ENCODE results near the gene APIP.

Gene APIP, protein sequence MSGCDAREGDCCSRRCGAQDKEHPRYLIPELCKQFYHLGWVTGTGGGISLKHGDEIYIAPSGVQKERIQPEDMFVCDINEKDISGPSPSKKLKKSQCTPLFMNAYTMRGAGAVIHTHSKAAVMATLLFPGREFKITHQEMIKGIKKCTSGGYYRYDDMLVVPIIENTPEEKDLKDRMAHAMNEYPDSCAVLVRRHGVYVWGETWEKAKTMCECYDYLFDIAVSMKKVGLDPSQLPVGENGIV

DNA sequence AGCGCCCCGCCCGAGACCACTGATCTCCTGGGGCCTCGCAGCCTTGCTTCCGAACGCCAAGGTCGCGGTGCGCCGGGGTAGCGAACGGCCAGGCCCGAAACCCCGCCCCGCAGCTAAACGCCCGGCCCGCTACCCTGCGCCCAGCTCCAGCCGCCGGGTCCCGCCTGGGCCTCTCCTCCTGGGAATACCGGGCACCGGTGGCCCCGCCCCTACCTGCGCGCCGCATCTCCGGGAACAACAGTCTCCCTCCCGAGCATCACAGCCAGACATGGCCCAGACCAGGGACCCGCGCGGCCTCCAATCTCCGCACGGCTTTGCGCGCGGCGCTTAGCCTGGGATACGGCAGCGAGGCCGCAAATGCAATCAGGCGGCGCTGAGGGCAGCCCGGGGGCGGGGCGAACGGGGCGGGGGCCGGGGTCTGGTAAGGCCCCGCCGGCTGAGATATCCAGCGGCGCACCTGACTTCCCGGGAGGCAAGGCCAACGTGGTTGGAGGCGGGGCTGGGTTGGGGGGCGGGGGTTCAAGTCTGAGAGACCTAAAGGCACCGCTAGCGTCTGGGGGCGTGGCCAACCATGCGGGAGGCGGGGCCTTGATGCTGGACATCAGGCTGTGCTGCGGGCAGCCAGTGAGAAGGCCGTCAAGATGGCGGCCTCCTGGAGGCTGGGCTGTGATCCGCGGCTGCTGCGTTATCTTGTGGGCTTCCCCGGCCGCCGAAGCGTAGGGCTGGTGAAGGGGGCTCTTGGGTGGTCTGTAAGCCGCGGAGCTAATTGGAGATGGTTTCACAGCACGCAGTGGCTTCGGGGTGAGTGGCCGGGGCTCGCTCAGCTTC, at the start of gene APIP, which contains the start of gene PDHX:
Gene APIP, minus strand, starts transcription at position 365 of the 828 bp plus-strand sequence. Its CDS starts 95 bp downstream, at position 270.
Gene PDHX, plus strand, starts transcription at position 604 of the 828 bp plus-strand sequence. Its CDS starts 38 bp downstream, at position 642.
- DNase-seq, result peak; percentile 69

DNA sequence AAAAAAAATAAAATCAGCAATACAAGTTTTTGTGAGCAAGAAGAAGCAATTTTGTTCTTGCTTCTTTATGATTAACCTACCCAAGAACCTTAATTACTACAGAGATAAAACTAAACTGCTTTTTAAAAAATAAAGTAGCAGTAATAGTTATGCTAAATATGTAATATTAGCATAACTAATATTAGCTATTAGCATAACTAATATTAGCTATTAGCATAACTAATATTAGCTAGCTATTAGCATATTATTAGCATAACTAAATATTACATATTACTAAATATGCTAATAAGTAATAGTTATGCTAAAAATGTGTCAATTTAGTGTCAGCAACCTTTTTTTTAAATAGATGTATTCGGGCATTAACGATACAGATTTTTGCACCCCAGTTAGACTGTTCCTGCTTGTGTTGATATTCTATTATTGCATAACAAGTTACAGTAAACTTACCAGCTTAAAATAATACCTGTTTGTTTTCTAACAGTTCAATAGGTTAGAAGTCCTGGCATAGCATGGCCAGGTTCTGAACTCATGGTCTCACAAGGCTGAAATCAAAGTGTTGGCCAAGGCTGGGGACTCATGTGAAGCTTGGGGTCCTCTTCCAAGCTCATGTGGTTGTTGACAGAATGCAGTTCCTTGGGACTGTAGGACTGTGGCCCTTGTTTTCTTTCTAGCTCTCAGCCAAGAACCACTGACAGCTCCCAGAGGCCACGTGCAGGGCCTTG, 48.6 kb upstream of the APIP start:
- no peak for DNase-seq

DNA sequence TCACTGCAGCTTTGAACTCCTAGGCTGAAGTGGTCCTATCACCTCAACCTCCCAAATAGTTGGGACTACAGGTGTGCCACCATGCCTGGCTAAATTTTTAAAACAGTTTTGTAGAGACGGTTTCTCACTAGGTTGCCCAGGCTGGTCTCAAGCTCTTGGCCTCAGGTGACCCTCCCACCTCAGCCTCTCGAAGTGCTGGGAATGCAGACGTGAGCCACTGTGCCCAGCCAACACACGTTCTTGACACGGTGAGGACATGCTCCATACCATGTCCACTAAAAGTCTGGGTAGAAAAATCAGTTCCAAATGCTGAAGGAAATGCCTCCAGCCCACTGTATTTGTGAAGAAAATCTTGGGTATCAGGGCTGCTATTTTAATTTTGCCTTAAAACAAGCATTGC, 47.2 kb upstream of the APIP start:
- DNase-seq, result no peak

DNA sequence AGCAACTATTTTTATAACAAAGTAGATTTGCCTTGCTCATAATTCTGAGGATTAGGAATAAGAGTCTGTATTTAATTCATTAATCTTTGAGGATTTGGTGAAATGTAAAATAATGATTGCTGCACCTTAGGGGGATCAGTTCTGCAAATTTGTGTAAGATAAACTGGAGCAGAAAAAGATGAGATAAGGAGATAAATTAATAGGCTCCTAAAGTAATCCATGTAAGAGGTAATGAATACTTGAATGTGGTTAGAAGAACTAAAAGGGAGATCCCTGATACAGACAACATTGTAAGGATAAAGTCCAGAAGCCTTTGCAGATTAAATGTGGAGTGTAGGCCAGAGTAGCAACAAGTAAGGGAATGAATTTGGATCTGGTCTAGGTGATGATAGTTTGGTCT, 45.9 kb upstream of the APIP start:
- no peak for DNase-seq

DNA sequence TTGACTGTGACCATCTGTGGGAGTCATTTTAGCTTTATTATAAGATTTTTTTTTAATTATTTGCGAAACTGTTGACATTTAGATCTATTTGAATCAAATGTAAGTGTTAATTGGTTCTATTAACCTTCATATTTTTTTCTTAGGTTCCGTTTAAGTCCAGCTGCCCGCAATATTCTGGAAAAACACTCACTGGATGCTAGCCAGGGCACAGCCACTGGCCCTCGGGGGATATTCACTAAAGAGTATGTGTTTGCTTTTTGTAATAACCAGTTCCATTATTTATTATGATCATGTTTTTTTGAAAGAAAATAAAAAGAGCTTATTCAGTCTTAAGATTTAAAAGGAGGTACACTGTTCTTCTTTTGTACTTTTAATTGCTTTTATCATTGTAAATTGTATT, 44.1 kb upstream of the APIP start:
- DNase-seq, result no peak

DNA sequence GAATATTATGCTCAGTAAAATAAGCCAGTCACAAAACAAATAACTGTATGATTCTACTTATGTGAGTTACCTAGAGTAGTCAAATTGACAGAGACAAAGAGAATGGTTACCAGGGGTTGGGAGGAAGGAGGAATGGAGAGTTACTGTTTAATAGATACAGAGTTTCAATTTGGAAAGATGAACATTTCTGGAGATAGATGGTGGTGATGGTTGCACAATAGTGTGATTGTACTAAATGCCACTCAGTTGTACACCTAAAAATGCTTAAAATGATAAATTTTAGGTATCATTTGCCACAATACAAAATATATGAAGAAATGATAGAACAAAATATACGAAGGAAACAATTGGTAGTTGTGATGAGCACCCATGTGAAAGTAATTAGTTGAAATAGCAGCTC, 43.6 kb upstream of the APIP start:
- no peak for DNase-seq

DNA sequence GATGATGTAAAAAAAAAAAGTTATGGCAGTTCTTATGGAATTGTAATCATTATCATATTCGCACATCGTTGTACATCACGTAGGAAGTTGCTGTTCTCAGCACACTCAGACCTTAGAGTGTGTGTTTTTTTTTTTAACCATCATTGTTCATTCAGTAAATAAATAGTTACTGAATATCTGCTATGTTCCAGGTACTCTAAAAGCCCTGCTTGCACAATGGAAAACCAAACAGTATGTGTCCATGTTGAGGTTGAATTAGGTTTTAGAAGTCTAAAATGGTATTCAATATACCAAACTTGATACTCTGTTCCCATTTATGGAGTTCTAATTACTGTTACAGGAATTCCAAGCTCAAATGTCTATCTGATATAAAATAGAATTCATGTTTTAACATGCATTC, 41.4 kb upstream of the APIP start:
- no peak for DNase-seq

DNA sequence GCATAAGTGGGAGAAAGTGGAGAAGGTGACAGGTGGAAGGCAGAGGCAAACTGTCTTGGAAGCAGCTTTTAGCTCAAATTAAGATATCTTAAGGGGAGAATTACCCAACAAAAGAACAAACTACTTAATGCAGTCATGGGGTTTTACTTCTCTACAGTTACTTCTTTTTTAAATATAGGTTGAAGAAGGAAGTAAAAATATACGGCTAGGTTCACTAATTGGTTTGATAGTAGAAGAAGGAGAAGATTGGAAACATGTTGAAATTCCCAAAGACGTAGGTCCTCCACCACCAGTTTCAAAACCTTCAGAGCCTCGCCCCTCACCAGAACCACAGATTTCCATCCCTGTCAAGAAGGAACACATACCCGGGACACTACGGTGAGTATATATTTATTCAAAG, 41.0 kb upstream of the APIP start:
- no peak for DNase-seq

DNA sequence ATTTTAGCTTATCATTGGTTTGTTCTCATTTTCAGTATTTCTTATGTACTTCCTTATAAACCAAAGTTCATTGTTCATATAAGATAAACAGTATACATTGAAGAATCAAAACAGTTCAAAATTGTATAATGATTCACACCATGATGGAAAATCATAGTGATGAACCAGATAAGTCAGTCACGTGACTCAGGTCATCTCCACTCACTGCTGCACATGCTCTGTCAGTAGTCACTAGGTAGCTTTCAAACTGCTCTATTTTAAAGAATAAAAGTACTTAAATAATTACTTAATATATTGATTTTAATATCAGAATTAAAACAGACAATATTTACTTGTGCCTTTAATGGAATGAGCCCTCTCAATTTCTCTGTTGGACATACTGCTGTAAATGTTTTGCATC, 37.8 kb upstream of the APIP start:
- DNase-seq, result no peak

DNA sequence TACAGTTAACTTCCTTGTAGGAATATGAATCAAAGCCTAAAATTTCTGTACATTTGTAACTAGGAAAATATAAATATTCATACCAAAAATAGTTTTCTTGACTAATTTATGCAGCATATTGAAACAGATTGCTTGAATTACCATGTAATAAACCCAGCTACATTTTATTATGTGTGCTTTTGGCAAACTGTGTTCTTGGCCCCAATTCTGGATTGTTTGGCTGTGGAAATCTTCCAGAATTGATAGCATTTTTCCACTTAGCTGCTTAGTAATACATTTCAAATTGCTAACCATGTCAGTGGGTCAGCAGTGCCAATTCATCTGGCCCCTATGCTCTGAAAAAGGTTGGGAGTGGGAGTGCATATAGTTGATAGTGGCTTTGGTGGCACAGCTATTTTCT, 32.5 kb upstream of the APIP start:
- no peak for DNase-seq

DNA sequence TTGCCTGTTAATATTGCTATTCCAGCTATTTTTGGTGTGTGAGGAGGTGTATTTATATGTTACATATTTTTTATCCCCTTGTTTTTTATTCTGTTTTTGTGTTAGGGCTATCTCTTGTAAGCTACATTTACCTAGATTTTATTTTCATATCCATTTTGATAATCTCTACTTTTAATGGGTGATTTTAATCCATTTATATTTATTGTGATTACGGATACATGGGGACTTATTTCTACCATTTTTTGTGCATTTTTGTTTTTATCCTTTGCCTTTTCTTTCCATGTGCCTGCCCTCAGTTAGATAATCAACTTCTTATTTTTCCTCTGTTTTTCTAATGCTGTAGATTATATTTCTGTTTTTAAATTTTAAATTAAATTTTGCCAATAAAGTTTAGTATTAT, 28.5 kb upstream of the APIP start:
- DNase-seq, result no peak

DNA sequence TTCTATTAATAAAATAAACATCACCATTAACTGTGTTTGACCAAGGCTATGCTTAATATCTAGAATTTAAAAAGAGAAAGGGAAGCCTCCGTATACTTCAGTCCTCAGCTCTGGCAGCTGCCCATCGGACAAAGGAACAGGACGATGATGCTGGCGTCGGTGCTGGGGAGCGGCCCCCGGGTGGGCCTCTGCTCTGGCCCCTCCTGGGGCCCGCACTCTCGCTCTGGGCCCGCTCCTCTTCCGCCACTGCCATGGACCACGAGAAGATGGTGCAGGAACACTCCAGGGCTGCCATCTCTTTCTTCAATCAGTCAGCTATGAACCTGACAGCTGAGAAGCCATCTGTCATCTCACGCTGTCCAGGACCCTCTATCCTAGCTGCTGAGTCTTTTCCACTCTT, 25.5 kb upstream of the APIP start:
- DNase-seq, result no peak

DNA sequence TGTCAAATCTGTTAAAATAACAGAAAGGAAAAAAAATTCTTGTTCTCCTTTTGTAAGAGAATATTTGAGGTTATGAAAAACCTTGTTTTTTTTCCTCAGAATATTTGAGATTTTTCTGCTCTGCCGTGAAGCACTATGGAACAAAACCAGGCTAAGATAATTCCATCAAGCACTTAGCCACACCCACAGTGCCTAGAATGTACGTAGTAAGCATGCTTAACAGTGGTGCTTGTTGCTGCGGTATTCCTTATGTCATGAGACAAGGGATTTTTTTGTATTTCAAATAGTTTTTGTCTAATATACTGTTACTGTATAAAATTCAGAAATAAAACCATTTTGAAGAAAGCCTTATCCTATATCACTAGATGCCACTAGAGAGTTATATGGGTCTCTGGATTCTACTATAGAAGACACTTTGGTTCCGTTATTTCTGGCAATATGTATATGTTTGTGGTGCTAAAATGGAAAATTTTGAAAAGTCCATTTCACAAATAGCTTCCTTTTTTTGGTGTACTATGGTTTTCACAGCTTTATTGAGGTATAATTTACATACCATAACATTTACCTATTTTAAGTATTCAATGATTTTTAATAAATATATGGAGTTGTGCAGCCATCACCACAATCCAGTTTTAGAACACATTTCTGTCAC, 24.0 kb upstream of the APIP start:
- no peak for DNase-seq

DNA sequence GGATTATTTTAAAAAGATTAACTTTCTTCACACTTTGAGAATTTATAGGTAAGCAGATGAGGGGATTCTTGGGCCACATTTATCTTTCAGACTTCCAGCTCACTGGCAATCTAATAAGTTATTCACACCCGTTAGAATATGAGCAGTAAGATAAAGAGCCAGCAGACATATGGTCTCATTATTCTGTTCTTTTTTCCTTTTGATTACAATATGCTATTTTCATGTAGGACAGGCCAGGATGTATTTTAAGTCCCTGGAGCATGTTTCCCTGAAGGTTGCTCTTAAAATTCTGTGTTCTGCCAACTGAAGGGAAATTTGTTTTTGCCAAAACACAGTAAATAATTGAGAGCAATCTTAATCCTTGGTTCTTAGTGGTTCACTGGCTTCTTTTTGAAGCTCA, 22.4 kb upstream of the APIP start:
- DNase-seq, result no peak

DNA sequence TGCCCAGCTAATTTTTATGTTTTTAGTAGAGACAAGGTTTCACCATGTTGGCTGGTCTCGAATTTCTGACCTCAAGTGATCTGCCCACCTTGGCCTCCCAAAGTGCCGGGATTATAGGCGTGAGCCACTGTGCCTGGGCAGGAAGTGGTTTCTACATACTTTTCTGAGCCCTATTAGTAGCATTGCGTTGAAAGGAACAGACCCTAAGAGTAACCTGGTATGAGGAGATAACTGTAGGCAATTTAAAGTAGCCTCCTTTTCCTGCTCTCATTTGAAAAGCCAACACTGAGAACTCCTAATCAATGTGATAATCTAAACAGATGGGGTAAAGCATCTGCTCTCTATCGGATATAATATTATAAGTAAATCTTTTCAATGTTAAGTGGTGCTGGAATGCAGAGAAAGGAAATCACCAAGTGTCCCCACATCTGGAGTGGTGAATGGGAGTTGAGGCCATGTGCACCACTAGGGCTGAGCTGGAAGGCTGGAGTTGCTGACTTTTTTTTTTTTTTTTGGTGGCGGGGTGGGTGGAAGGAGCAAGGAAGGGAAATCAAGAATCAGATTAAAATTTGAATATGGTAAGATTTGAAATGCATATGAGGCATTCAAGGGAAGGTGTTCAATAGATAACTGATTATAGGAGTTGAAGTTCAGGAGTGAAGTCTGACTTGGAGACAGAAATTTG, 20.9 kb upstream of the APIP start:
- DNase-seq, result no peak

DNA sequence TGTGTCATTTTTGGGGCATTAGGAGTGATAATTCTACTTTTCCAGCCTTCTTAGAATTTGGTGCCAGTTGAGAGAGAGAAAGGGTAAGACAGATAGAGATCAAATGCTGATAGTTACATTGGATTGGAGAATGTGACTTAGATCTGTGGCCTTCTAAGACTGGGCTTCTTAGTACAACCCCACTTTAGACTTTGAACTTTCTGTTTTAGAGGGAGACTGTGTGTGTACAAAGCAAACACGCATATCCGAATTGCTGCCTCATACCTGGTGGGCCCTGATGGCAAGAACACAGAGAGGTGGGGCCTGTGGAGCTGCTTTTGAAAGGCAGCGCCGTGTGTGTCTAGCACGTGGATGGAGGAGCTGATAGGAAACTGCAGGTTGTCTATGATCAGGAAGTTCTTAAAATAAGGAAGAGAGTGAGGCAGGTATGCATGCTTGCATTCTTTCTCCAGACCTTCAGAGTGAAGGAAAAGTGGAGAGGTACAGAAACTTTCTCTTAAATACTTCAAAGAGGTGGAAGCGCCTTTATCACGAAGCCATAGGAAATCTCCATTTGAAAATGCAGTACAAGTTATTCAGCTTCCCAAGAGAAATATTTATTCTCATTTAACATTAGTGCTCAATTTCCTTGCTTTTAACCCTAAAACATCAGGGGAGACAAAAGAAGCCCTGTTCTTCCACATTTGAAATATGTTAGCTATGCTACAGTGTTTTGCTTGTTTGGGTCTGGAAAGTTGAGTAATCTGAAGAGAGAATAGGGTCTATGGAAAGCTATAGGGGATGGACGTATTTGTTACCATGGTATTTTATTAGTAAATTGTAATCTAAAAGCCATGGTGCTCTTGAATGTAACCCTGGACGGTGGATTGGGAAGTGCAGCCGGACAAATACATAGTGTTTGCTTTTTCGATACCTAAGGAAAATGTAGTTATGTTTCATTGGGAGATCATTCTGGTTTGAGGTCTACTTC, 13.9 kb upstream of the APIP start:
- no peak for DNase-seq

DNA sequence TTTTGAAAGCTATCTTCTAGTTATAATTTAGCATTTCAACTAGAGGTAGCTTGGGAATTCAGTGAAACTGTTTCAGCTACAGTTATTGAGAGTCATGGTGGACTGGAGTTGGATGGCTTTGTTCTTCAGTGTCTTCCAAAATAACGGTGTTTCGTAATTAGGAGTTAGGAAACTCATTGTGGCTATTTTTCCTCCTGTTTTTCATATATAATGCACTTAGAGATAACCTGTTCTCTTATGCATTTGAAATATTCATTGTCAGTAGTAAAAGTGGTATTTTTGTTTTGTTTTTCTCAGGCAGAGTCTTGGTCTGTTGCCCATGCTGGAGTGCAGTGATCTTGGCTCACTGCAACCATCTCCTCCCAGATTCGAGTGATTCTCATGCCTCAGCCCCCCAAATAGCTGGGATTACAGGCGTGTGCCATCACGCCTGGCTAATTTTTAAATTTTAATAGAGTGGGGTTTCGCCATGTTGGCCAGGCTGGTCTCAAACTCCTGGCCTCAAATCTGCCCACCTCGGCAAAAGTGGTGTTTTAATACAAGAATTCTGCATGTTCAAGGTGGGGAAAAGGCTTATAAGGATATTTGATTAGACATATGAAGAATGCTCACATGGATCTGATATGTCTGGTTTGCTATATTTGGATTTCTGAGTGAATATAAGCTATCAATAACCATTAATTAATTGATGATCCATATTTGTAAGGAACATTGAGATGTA, 12.9 kb upstream of the APIP start:
- DNase-seq, result no peak

DNA sequence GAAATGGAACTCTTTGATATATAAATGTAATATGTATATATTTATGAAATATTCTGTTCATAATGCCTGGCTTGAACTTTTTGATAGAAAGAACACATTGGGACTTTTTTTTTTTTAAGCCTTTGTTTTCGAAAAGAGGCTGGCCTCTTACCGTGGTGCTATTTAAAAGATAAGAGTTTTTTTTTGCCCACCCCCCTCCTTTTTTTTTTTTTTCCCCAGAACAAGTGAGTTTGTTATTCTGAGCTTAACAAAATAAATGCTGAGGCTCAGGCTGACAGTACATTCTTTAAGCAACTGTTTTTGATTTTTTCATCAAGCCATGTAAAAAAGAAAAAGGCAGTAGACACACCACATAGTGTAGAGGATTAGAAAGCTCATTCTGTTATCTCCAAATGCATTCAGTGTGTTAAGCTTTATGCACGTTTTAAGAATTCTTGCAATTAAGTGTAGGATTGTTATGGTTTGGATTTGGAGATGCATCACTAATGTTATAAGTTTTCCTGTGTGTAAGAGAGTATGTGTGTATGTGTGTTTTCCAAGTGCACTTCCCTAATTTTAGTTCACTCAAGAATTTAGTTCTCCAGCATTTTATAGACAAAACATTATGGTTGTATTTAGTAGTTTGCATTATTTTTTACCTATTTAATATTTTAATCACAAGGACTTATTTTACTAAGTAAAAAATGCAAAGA, 12.2 kb upstream of the APIP start:
- DNase-seq, result no peak

DNA sequence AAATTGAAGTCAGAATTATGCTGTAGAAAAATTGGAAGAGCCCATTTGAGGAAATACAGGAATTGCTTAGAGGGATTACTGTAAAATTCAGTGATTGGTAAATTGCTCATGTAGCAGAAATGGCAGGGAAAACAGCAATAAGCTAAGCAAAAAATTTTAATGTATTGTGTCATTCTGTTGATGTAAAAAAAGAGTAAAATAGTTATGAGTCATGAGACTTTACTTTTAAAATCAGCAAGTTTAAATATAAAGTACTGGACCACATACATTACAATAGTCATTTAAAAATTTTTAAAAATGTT, 10.6 kb upstream of the APIP start:
- no peak for DNase-seq

DNA sequence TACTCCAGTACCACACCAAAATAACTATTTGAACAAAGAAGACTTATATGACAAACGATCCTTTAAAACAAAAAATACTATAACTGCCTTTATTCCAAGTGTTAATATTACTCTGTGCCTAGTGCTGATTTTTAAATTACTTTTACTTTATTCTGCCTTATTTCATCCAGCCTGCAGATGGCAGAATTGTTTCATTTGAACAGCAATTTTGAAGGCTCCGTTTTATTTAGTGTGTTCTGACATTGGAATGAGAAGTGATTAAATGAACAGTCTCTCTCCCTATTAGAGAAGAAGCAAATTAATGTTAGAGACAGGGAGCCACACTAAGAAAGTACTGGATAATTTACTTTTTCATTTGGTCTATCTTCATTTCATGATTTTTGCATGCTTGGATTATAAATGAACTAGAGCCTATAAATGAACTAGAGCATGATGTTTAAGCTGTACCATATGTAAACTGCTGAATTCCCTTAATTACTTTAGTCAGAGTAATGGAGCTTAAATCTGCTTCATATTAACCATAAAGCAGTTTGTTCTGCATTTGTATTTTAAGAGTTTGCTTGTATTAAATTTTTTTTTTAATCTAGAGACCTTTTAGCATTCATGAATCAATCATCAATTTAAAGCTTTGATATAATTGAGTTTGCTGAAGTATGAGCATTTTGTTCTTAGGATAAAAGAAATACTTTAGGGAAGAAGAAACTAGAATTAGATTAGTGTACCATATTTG, 10.1 kb upstream of the APIP start:
- DNase-seq, result no peak
